HuH-7 (cell line): ENCODE results near the gene PROM2.
A peak's percentile ranks its signal among the peaks of the same experiment; 100 is the strongest.

Experiments used
- DNase-seq: peaks from one replicate; pipeline ENCODE4 v3.0.0; 2011; ENCODE audit warnings: low spot score

Gene PROM2

DNA sequence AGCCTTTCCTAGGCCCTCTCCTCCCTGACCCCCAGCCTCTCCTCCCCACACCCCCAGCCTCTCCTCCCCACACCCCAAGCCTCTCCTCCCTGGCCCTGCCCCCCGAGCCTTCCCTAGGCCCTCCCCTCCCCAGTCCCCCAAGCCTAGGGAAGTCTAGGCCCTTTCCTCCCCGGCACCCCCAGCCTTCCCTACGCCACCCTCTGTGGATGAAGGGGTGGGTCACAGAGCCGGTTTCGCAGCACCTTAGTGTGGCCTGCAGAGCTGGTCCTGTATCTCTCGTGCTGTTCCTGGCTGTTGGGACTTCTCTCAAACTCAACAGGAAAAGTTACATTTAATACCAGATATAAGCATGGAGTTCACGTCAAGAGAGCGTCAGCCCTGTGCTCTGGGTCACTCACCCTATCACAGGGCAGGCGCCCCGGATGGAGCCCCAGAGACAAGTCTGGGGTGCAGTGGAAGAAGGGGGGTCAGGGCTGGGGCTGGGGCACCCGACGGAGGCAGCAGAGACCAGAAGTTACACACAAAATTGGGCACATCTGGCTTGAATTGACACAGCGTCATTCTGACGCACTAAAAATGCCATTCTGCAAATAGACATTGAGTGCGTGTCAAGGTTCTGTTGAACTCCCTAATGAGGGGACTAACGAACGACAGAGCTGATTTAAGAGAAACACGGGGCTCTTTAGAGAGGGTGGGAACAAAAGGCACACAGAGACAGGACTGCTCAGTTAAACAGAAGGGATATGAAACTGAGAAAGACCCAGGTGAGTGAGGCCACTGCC is 46.9 kb downstream of the PROM2 start:
- no peak for DNase-seq

DNA sequence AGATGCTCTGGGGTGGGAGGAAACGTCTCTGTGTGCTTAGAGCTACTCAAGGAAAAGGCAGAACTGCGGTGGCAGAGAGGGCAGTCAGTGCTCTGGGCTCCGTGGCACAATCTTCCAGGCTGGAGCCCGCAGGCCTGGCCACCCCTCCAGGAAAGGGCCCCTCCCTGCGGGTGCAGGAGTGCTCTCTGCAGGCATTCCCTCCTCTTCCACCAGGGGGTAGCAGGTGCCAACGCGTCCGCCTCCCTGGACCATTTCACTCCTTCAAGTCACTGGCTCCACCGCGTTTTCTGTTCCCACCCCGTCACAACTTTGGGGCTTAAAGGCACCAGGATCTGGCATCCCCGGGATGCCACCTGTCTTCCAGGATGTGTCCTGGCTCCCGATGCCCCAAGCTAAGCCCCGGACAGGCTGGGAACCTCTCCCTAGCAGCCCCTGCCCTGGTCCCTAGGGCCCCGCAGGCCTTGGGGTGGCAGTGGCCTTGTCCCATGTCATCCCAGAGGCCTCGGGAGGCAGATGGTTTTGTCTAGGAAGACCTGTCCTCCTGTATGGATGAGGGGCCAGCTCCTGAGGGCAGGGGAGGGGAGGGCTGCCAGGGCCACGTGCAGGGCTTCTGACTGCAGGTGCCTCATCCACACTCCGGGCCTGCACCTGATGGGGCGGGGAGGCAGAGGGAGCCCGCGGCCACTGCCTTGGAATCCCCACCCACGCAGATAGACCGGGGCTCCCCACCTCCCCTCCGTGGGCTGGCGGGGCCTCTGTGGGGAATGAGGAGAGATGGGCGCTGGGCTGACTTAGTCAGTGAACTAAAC is 49.3 kb downstream of the PROM2 start:
- DNase-seq = peak; percentile 68

DNA sequence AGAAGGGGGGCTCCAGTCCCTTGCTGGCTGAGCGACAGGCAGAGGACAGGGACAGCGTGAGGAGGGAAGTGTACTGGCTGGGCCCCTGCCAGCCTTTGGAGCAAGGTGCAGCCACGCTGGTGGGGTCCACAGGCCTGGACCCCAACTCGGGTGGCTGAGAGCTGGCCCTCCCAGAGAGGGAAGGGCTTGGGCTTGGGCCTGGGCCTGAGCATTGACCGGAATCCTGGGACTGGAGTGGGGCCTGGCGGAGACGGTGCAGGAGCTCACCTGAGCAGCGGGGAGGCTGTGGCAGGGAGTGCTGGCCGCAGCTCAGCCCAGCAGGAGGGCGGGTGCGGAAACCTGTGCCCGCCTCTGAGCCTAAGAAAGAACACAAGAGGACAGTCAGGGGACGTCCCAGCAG is 50.8 kb downstream of the PROM2 start:
- DNase-seq = no peak

DNA sequence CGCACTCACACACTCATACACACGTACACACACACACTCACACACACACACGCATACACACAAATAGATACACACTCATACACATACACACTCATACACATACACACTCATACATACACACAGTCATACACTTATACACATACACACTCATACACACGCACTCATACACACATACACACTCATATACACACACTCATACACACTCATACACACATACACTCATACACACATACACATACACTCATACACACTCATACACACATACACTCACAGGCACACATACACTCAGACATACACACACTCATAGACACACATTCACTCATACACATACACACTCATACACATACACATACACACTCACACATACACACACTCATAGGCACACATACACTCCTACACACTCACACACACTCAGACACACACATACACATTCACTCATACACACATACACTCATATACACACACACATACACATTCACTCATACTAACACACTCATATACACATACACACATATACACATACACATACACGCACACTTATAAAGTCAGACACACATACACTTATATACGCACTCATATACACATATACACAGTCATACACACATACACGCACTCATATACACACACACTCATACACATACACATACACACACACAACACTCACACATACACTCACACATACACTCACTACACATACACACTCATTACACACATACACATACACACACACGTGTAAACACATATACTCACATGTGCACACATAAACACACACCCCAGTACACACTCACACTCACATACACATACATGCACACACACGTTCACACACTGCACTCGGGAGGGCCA is 51.6 kb downstream of the PROM2 start:
- DNase-seq = no peak

DNA sequence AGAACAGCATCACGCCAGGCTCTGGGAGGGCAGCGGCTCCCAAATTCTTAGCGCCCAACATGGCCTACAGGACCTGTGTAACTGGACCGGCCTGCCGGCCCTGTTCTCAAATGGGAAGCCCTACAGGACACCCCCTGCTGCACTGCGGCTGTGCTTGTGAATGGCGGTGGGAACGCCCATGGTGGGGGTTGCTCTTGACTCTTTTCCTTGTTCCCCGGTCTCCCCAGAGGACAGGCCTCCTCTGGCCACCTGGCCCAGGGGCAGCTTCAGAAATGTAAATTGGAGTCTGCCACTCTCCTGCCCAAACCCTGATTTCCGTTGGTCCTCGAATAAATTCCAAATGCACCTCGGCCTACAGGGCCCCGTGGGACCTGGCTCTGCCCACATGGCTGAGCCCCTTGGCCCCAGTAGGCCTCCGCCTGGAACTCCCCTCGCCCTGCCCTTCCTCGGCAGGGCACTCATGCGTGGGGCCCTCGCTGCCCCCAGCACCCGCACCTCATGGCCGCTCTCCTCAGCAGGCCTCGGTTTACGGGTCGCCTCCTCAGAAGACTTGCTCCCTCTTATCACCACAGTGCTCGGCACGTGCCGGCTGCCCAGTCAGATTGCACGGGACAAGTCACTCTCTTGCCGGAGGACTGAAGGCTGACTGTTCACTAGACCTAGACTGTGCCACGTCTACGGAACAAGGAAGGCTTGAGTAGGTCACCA is 52.3 kb downstream of the PROM2 start:
- DNase-seq = no peak

DNA sequence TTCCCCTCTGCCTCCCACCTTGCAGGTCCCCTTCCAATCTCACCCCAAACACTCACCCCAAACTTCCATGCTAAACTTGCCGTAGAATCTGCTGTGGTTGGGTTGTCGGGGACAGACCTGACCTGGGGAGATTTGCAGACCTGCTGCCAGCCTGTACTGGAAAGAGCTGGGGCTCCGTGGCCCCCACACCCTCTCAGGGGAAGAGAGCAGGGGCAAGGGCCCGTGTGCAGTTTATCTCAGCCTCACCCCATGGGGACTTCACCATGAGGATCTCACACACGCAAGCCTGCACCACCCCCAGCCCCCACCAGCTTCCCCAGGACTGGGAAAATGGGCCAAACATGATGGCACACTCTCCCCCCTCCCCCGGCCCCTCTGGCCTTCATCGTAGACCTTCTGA is 53.6 kb downstream of the PROM2 start:
- no peak for DNase-seq

DNA sequence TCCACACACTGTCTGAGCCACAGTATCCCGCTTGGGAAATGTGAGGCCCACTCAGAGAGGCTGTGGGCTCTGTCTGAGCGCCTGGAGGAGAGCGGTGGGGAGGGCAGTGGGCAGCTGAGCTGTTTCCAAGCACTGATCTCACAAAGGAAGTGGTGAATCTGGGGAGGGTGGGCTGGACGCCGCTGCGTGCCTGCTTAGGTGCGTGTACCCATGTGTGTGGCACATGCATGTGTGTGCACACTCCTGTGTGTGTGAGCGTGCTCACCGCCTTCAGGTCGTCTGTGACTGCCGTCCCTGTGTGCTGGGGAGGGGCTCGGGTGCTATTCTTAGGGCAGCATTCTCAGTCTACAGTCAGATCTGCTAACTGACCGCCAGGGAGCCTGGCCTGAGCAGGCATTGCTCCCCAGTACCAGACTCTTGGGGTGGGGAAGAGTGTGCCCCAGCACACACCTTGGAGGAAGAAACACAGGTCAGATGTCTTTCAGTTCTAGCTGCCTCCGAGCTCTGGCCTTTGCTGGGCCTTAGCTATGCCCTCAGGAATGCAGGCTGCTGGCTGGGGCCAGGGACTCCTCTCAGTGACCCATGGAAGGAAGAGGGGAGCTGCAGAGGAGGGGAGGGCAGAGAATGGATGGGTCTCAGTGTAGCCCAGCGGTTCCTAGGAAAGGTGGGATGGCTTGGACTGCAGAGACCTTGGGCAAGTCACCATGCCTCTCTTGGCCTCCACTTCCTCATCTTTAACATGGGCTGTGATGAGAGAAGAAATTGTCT is 54.3 kb downstream of the PROM2 start:
- no peak for DNase-seq

DNA sequence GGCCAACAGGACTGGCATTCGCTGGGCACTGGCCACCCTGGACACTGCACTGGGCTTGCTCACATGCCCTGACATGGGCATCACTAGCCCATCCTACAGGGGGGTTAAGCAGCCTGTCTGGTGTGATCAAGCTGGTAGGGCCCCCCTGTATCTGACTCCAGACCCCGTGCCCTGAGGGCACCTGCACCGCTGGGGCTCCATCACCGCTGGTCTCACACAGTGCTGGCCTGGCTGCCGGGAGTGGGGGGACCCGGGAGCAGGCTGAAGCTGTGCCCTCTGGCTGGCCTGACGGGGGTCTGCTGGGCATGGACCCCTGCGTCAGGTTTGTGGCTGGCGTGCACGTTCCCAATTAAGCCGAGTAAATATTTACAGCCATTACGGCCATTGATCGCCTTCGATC is 55.2 kb downstream of the PROM2 start:
- DNase-seq = no peak

DNA sequence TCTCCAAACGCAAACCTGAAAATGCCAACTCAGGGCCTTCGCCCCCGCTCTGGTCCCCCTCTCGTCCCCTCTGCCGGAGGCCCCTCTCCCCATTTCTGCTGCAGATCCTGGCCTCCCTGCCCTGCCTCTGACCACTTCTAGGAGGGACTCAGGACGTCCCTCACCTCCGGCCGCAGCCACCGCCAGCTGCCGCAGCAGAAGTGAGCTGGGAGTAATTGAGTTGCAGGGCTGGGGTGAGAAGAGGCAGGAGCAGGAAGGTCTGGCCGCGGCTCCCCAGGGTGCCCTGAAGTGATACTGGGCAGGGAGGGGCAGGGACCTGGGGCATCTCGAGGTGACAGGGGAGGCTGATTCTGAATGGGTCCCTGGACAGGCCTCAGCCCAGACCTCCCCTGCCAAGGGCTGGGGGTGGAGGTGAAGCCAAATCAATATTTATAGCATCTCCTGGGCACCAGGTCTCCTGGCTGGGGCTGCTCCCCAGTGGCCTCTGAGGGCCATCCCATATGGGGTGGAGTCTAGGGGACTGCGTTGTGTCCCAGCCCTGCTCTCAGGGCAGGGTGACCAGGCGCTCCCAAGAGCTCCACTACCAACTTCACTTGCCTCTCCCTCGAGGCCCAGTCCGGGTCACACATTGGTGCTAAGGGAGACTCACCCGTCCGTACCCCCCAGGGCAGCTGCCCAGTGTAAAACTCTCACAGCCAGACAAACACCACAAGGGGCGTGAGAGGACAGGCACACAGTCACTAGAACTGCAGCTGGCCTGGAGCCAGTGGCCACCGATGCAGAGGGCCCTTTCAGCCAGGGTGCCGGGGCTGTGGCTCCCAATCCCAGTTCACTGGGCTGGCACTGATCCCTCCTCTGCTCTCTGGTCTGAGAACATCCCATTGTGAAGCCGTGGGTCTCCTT is 55.9 kb downstream of the PROM2 start:
- no peak for DNase-seq

DNA sequence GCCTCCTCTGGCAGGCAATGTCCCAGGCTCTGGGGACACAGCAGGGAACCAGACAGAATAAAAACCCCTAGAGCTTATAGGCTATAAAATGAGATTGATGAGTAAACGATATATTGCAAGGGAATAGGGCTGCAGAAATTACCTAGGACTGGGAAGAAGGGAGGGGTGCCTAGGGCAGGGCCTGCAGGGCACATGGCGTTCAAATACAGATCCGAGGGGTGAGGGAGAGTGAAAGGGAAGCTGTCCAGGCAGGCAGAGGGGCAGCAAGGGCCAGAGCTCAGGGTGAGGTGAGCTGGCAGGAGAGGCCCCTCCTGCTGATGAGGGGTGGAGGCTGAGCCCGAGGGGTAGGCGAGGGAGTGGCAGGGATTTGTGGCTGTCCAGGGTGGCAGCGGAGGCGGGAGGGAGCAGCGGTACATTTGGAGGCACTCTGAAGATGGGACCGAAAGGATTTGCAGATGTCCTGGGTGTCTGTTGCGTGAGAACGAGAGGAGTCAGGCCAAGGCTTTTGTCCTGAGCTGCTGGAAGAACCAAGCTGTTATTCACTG is 56.6 kb downstream of the PROM2 start:
- no peak for DNase-seq

DNA sequence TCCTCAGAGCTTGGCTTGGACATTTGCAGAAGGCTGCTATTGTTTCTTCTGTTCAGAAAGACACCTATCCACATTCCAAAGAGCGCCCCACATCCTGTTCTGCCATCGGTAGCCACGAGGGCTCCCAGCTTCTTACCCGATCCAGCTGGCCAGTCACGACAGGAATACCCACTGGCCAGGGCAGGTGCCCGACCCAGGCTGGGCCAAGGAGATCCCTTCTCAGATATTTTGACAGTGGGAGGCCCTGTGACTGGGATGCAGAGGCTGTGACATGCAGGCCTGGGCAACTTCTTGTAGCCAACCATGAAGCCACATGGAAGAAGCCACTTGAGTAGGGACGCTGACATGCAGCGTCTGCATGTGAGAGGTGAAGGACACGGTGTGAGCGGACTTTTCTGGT is 57.4 kb downstream of the PROM2 start:
- DNase-seq = no peak

DNA sequence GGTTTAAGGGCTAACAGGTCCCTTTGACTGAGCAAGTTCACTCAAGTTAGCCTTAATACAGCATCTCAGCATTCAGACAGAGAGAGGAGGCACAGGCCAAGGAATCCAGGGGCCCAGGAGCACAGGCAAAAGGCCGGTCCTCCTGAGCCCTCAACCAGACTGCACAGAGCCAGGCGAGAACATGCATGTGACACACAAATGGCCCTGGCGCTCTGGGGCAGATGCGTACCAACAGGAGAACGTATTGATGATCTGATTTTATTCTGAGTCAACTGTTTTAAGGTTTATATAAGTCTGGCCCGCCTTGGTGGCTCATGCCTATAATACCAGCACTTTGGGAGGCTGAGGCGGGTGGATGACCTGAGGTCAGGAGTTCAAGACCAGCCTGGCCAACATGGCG is 57.8 kb downstream of the PROM2 start:
- DNase-seq = no peak

DNA sequence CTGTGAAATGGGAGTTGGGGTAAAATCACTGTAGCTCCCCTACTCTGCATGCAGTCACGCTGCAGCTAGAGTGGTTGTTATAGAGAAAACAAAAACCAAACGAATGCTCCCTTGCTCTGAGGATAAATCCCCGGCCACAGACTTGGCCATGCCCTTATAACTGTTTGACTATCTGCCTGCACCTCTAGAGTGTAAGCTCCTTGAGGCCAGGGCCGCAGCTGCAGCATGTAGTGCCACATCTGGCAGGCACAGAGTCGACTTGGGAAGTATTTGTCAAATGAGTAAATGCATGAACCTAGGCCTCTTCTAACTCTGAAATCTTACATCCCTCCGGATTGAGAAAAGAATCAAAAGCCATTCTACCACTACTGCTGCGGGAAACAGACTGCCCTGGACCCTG is 58.8 kb downstream of the PROM2 start:
- DNase-seq = no peak

DNA sequence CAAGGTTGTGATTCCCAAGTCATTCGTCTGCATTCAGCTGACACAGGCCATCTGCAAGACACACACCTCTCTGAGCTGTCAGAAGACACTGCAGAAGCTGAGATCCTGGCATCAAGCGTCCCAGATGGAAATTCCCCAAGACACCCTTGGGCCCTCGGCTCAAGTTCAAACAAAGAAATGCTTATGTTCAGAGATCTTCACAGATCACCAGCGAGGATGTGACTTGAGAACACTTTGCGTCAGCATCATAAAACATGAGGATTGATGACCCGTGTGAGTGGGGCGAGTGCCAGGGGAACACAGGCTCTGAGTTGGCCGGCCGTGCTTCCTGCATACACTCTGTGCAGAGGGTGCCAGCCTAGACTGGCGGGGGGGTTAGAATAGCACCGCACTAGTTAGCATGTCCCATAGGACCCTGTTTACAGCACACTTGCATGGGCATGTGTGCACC is 59.7 kb downstream of the PROM2 start:
- no peak for DNase-seq

DNA sequence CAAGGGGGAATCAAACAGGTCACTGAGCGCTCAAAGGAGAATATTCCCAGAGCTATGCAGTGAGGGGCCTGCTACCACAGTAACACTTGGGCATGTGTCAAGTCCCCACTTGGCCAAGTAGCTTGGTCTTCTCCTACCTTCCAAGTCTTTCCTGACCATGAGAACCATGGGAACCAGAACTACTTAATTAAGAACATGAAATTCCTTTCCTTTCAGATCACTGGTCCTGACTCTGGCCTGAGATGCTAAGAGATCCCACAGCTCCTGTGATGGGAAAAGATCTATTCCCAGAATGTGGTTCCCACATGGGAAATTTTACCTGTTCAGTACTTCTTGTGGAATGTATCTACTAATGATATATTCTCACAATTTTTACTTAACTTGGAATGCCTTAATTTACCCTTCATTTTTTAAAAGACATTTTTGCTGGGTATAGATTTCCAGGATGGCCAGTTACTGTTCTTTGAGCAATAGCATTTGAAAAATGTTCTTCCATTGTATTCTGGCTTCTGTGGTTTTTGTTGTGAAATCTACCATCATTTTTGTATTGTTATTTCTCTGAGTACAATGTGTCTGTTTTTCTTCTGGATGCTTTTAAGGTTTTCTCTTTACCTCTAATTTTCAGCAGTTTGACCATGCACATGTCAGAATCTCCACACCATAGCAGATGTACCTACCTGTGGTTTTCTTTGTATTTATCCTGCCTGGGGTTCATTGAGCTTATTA is 60.8 kb downstream of the PROM2 start:
- no peak for DNase-seq

DNA sequence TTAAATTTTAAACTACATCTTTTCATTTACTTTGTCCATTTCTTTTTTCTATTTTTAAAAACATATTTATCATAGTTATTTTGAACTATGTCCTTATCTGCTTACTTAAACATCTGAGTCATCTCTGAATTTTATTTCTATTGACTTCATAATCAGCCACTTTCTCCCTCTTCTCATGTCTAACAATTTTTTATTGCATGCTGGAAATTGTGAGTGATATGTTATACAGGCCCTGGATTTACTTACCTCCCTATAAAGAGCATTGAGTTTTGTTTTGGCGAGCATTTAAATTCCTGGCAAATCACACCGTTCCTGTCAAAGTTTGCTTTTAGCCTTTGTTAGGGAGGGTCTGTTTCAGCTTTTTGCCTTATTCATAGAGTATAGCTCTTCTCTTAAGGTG is 62.2 kb downstream of the PROM2 start:
- no peak for DNase-seq

DNA sequence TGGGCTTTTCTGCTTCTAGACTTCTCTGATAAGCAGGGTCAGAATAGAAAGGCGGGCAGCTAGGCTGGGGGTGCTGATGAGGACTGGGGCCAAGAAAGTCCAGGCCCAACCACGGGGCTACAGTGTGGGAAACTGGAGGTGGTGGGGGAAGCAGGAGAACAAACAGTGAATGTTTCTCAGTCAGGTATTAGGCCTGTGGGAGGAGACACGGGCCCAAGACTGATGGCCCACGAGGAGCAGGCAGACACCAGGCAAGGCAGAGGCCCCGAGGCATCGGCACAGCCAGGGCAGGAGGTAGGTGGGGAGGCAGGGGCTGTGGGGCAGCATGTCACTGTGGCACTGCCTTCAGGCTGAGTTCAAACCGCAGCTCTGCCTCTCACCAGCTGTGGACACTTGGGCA is 63.6 kb downstream of the PROM2 start:
- DNase-seq = no peak
